Vagina (tissue), 2 donors: ENCODE data around the gene CBLN1. TPM values are rescaled to one million over a fixed set of nuclear protein-coding genes. Genes with fewer than 3 reads are reported as not detected.

Source experiments
- DNase-seq, 2 donors: peaks; one replicate each; pipeline ENCODE4 v3.0.0-alpha.2; 2017; ENCODE audit errors: extremely low spot score in 2 of 2
- H3K27ac ChIP-seq: fragments of 200-600 bp; sonication (generic); one replicate; pipeline ENCODE4 v1.5.1; 2019
- H3K27me3 ChIP-seq: fragments of 200-600 bp; sonication (generic); one replicate; pipeline ENCODE4 v1.5.1; 2019
- H3K36me3 ChIP-seq, 2 donors: fragments of 200-600 bp; sonication (generic); one replicate each; pipeline ENCODE4 v1.5.1; 2017 to 2019
- H3K4me1 ChIP-seq: fragments of 200-600 bp; sonication (generic); one replicate; pipeline ENCODE4 v1.5.1; 2019
- H3K4me3 ChIP-seq, 2 donors: fragments of 200-600 bp; sonication (generic); 1 replicate in 1 of 2; 2 replicates in 1 of 2; pipeline ENCODE4 v1.5.1; 2016 to 2019
- H3K9me3 ChIP-seq: fragments of 200-600 bp; sonication (generic); one replicate; pipeline ENCODE4 v1.5.1; 2019
- CTCF ChIP-seq, 3 experiments: fragments of 450-650 bp in 2 of 3; fragments of 200-600 bp in 1 of 3; sonication (generic) in 1 of 3; IDR thresholded peaks; one replicate each; pipeline ENCODE4 v1.5.1; 2017 to 2019; ENCODE audit warnings: antibody characterized with exemption in 3 of 3, mild to moderate bottlenecking in 2 of 3, moderate library complexity in 2 of 3
- POLR2A ChIP-seq, 2 donors: fragments of 450-650 bp; IDR thresholded peaks; one replicate each; pipeline ENCODE4 v1.6.1; 2017; ENCODE audit warnings: antibody characterized with exemption in 2 of 2, mild to moderate bottlenecking in 2 of 2, moderate library complexity in 2 of 2
- POLR2AphosphoS5 ChIP-seq, 2 donors: sonication (generic); formaldehyde crosslinking; IDR thresholded peaks; one replicate each; pipeline ENCODE4 v1.9.0; 2017; ENCODE audit warnings: antibody characterized with exemption in 2 of 2, mild to moderate bottlenecking in 2 of 2, low read depth in 1 of 2; ENCODE audit not compliant: insufficient read depth in 1 of 2
- intact Hi-C: fragments of 100-400 bp; cut with DNase I; formaldehyde crosslinking; loops from one replicate; pipeline ENCODE4 v1.15.1; 2023
- total RNA-seq: library from RNA; depleted of rRNA; stranded (reverse); fragments of >200 nt; gene quantifications from one replicate; pipeline ENCODE4 v1.2.3, GENCODE V29; 2016

The CBLN1 gene
- total RNA-seq, 1 donor from 2014 or later: not detected

GRCh38 chr16:49275050-49275730 lies 6.4 kb downstream of the CBLN1 start:
- intact Hi-C loops: no loop called here
- peaks cover 20% of the 10 kb centered on the region for H3K27me3 ChIP-seq
- peak in 1 of 2 donors; percentile 72 for DNase-seq

GRCh38 chr16:49274591-49274990 lies 7.0 kb downstream of the CBLN1 start:
- Histone ChIP-seq H3K4me3 (no peak overlapping the region), H3K4me1 (peaks cover 4% of the 10 kb centered on the region), H3K27me3 (peaks cover 15% of the 10 kb centered on the region), H3K27ac (no peak overlapping the region), H3K9me3 (no peaks in the 10 kb centered on the region), H3K36me3 (no peaks in the 10 kb centered on the region)
- no peak for TF ChIP-seq POLR2A (IDR thresholded peaks at IDR 0.05)
- no peak for TF ChIP-seq POLR2AphosphoS5 (IDR thresholded peaks at IDR 0.05; ENCODE audit: insufficient read depth in 1 of 2, low read depth in 1 of 2)
- no peak for TF ChIP-seq CTCF (IDR thresholded peaks at IDR 0.05)
- DNase-seq: no peak
- intact Hi-C loops: no loop called here

More at GRCh38 chr16:49275050-49275730, 6.4 kb downstream of the CBLN1 start:
- Histone ChIP-seq H3K4me1 (peaks cover 10% of the 10 kb centered on the region), H3K9me3 (no peaks in the 10 kb centered on the region), H3K4me3 (no peak overlapping the region), H3K27ac (no peak overlapping the region), H3K36me3 (no peaks in the 10 kb centered on the region)
- TF ChIP-seq POLR2A (IDR thresholded peaks at IDR 0.05): no peak
- no peak for TF ChIP-seq POLR2AphosphoS5 (IDR thresholded peaks at IDR 0.05; ENCODE audit: insufficient read depth in 1 of 2, low read depth in 1 of 2)
- TF ChIP-seq CTCF (IDR thresholded peaks at IDR 0.05): no peak

GRCh38 chr16:49273771-49274170 lies 7.9 kb downstream of the CBLN1 start:
- Histone ChIP-seq H3K36me3 (no peaks in the 10 kb centered on the region), H3K9me3 (no peaks in the 10 kb centered on the region), H3K27me3 (peaks cover 15% of the 10 kb centered on the region), H3K27ac (no peak overlapping the region), H3K4me3 (no peak overlapping the region), H3K4me1 (no peaks in the 10 kb centered on the region)
- intact Hi-C loops: no loop called here
- DNase-seq: peak in 1 of 2 donors; percentile 58
- TF ChIP-seq POLR2AphosphoS5 (IDR thresholded peaks at IDR 0.05; ENCODE audit: insufficient read depth in 1 of 2, low read depth in 1 of 2) (no peak), POLR2A (IDR thresholded peaks at IDR 0.05) (no peak), CTCF (IDR thresholded peaks at IDR 0.05) (no peak)

- H3K4me1 ChIP-seq: no peaks in the 10 kb centered on the region
- no peak for TF ChIP-seq POLR2A (IDR thresholded peaks at IDR 0.05)
- no peak for TF ChIP-seq POLR2AphosphoS5 (IDR thresholded peaks at IDR 0.05; ENCODE audit: insufficient read depth in 1 of 2, low read depth in 1 of 2)
- TF ChIP-seq CTCF (IDR thresholded peaks at IDR 0.05): no peak
- H3K27me3 ChIP-seq: peaks cover 6% of the 10 kb centered on the region
- H3K27ac ChIP-seq: no peak overlapping the region
- intact Hi-C loops: no loop called here
- H3K9me3 ChIP-seq: no peaks in the 10 kb centered on the region
- no peaks in the 10 kb centered on the region for H3K36me3 ChIP-seq
- H3K4me3 ChIP-seq: no peak overlapping the region
- peak in 1 of 2 donors; percentile 61 for DNase-seq
These were observed 10.3 kb downstream of the CBLN1 start for GRCh38 chr16:49271363-49271762.

GRCh38 chr16:49269201-49269600 lies 12.4 kb downstream of the CBLN1 start:
- Histone ChIP-seq H3K36me3 (no peaks in the 10 kb centered on the region), H3K4me3 (no peak overlapping the region), H3K27ac (no peak overlapping the region), H3K27me3 (no peaks in the 10 kb centered on the region), H3K9me3 (no peaks in the 10 kb centered on the region), H3K4me1 (no peaks in the 10 kb centered on the region)
- DNase-seq: no peak
- intact Hi-C loops: no loop called here
- TF ChIP-seq POLR2A (IDR thresholded peaks at IDR 0.05) (no peak), POLR2AphosphoS5 (IDR thresholded peaks at IDR 0.05; ENCODE audit: insufficient read depth in 1 of 2, low read depth in 1 of 2) (no peak), CTCF (IDR thresholded peaks at IDR 0.05) (no peak)
